CD14-positive monocyte (primary cell): Measurements from ENCODE around the gene RNF220. TPM values are rescaled to one million over a fixed set of nuclear protein-coding genes. Genes with fewer than 3 reads are reported as not detected.

Experiments used
- DNase-seq, 3 donors: peaks; one replicate each; pipeline ENCODE4 v3.0.0-alpha.2; 2011 to 2022
- H2AFZ ChIP-seq: 2 replicates; pipeline ENCODE4 v1.6.0; 2012; ENCODE audit warnings: mild to moderate bottlenecking, low read depth, low read length, inconsistent platforms; ENCODE audit not compliant: insufficient read depth, poor library complexity, severe bottlenecking
- H3K27ac ChIP-seq, 2 donors: 1 replicate in 1 of 2; 2 replicates in 1 of 2; pipeline ENCODE4 v1.5.1; 2012 to 2013; ENCODE audit warnings: low read length in 2 of 2, control low read depth in 1 of 2, inconsistent platforms in 1 of 2, low read depth in 1 of 2, mild to moderate bottlenecking in 1 of 2
- H3K27me3 ChIP-seq, 2 donors: one replicate each; pipeline versions ENCODE4 v1.6.0 to v1.6.1; 2011 to 2013; ENCODE audit warnings: low read length in 2 of 2; ENCODE audit not compliant: control insufficient read depth in 2 of 2, insufficient read depth in 2 of 2
- H3K36me3 ChIP-seq, 2 donors: replicated peaks in 1 of 2; 1 replicate in 1 of 2; 2 replicates in 1 of 2; pipeline versions ENCODE4 v1.5.1 to v1.6.1; 2012 to 2013; ENCODE audit warnings: low read length in 2 of 2, control low read depth in 1 of 2, inconsistent platforms in 1 of 2, mild to moderate bottlenecking in 1 of 2; ENCODE audit not compliant: insufficient read depth in 2 of 2, control insufficient read depth in 1 of 2
- H3K4me1 ChIP-seq, 2 donors: 1 replicate in 1 of 2; 2 replicates in 1 of 2; pipeline versions ENCODE4 v1.5.1 to v1.6.1; 2012 to 2013; ENCODE audit warnings: low read length in 2 of 2, control low read depth in 1 of 2, inconsistent platforms in 1 of 2, mild to moderate bottlenecking in 1 of 2, moderate library complexity in 1 of 2; ENCODE audit not compliant: insufficient read depth in 2 of 2, control insufficient read depth in 1 of 2
- H3K4me2 ChIP-seq: replicated peaks from 2 replicates; pipeline ENCODE3; 2012; ENCODE audit warnings: low read length, moderate library complexity, mild to moderate bottlenecking; ENCODE audit not compliant: poor library complexity, severe bottlenecking; ENCODE audit errors: extremely low read depth
- H3K4me3 ChIP-seq, 3 experiments: fragments of 200-600 bp in 1 of 3; sonication (generic) in 1 of 3; replicated peaks in 1 of 3; 1 replicate in 2 of 3; 2 replicates in 1 of 3; pipeline ENCODE4 v1.5.1; 2011 to 2013; ENCODE audit warnings: low read length in 3 of 3, mild to moderate bottlenecking in 3 of 3, control low read depth in 2 of 3, low read depth in 2 of 3, inconsistent platforms in 1 of 3, moderate library complexity in 1 of 3
- H3K79me2 ChIP-seq: 2 replicates; pipeline ENCODE4 v1.6.0; 2012; ENCODE audit warnings: mild to moderate bottlenecking, control low read depth, inconsistent platforms, low read length, moderate library complexity; ENCODE audit not compliant: insufficient read depth
- H3K9ac ChIP-seq: 2 replicates; pipeline ENCODE4 v1.6.0; 2017; ENCODE audit warnings: low read length, mild to moderate bottlenecking; ENCODE audit not compliant: insufficient read depth, poor library complexity, severe bottlenecking
- H3K9me3 ChIP-seq, 2 donors: replicated peaks in 1 of 2; 1 replicate in 1 of 2; 2 replicates in 1 of 2; pipeline versions ENCODE4 v1.5.1 to v1.6.1; 2012 to 2013; ENCODE audit warnings: low read length in 2 of 2, control low read depth in 1 of 2; ENCODE audit not compliant: control insufficient read depth in 1 of 2, insufficient read depth in 1 of 2
- H4K20me1 ChIP-seq: 2 replicates; pipeline ENCODE4 v1.6.0; 2012; ENCODE audit warnings: mild to moderate bottlenecking, low read length, control low read depth, moderate library complexity; ENCODE audit not compliant: insufficient read depth
- H3K27ac Mint-ChIP-seq, 7 donors: one replicate each; pipeline ENCODE4 v1.8.0; 2020; ENCODE audit warnings: mild to moderate bottlenecking in 7 of 7, mixed read lengths in 7 of 7, moderate library complexity in 6 of 7, inconsistent platforms in 2 of 7
- H3K27me3 Mint-ChIP-seq, 3 donors: one replicate each; pipeline ENCODE4 v1.8.0; 2021 to 2022; ENCODE audit warnings: low read depth in 3 of 3, mild to moderate bottlenecking in 3 of 3, mixed read lengths in 3 of 3, moderate library complexity in 3 of 3, inconsistent platforms in 1 of 3
- H3K36me3 Mint-ChIP-seq, 2 donors: one replicate each; pipeline ENCODE4 v1.8.0; 2020; ENCODE audit warnings: mixed read lengths in 2 of 2, inconsistent platforms in 1 of 2, mild to moderate bottlenecking in 1 of 2
- H3K4me1 Mint-ChIP-seq: one replicate; pipeline ENCODE4 v1.8.0; 2020; ENCODE audit warnings: mild to moderate bottlenecking, mixed read lengths
- H3K4me3 Mint-ChIP-seq, 2 donors: one replicate each; pipeline ENCODE4 v1.8.0; 2020; ENCODE audit warnings: mild to moderate bottlenecking in 2 of 2, mixed read lengths in 2 of 2, moderate library complexity in 1 of 2
- H3K9me3 Mint-ChIP-seq, 7 donors: one replicate each; pipeline ENCODE4 v1.8.0; 2020 to 2022; ENCODE audit warnings: mixed read lengths in 7 of 7, mild to moderate bottlenecking in 6 of 7, moderate library complexity in 6 of 7, inconsistent platforms in 2 of 7
- CTCF ChIP-seq: fragments of 200-600 bp; IDR thresholded peaks from one replicate; pipeline ENCODE4 v1.8.0; 2022; ENCODE audit warnings: antibody characterized with exemption, mild to moderate bottlenecking
- WGBS: methylation state at CpG from one replicate; pipeline ENCODE4 v1.1.5; 2013; ENCODE audit warnings: missing lambda C conversion rate; ENCODE audit not compliant: insufficient coverage; 5-methylcytosine and 5-hydroxymethylcytosine counted together
- intact Hi-C, 2 donors: fragments of 100-400 bp; cut with micrococcal nuclease; formaldehyde crosslinking; loops; one replicate each; pipeline versions ENCODE4 v1.15.0 to v1.15.1; 2023
- polyA plus RNA-seq, 3 donors: library from polyadenylated mRNA; depleted of rRNA in 1 of 3; unstranded in 2 of 3; stranded (reverse) in 1 of 3; fragments of 300-500 nt in 2 of 3; fragments of >200 nt in 1 of 3; fragmentation: Illumina TruSeq in 2 of 3; gene quantifications; 1 replicate in 2 of 3; 2 replicates in 1 of 3; pipeline ENCODE4 v1.2.3, GENCODE V29; 2012 to 2021

RNF220 gene
- polyA plus RNA-seq, 3 donors: 39.4 to 133 (median 49.4) TPM

GRCh38 chr1:44454704-44455103, 49.6 kb downstream of the RNF220 start:
- peaks cover 0 to 6% (median 0%) of the 10 kb centered on the region in 3 donors for H3K27me3 Mint-ChIP-seq
- H3K79me2 ChIP-seq: no peaks in the 10 kb centered on the region
- H3K9me3 ChIP-seq: no peaks in the 10 kb centered on the region
- H3K9me3 Mint-ChIP-seq: peaks cover 0 to 7% (median 4%) of the 10 kb centered on the region in 7 donors
- H3K27ac ChIP-seq: no peak overlapping the region
- no peaks in the 10 kb centered on the region for H3K36me3 ChIP-seq
- DNase-seq: no peak
- H3K9ac ChIP-seq: no peak overlapping the region
- WGBS: no CpG with 5 or more reads among the region's 3 CpGs
- H3K4me3 ChIP-seq: no peak overlapping the region
- H3K4me2 ChIP-seq: no peak overlapping the region
- H3K4me3 Mint-ChIP-seq: no peak overlapping the region
- peaks cover 28% of the 10 kb centered on the region for H3K4me1 Mint-ChIP-seq
- no peak overlapping the region for H2AFZ ChIP-seq
- no peaks in the 10 kb centered on the region for H4K20me1 ChIP-seq
- H3K27me3 ChIP-seq: no peaks in the 10 kb centered on the region
- H3K4me1 ChIP-seq: peaks cover 16 to 18% of the 10 kb centered on the region in 2 donors
- no peaks in the 10 kb centered on the region for H3K36me3 Mint-ChIP-seq
- TF ChIP-seq CTCF: no peak
- H3K27ac Mint-ChIP-seq: no peak overlapping the region
- intact Hi-C loops: no loop called here

- Histone ChIP-seq H3K36me3 (no peaks in the 10 kb centered on the region), H4K20me1 (no peaks in the 10 kb centered on the region), H3K79me2 (no peaks in the 10 kb centered on the region), H3K9me3 (no peaks in the 10 kb centered on the region), H2AFZ (peak overlapping the region; percentile 55), H3K27me3 (no peaks in the 10 kb centered on the region), H3K4me2 (peak overlapping the region; percentile 67), H3K9ac (no peak overlapping the region), H3K4me1 (peaks cover 29 to 35% of the 10 kb centered on the region in 2 donors), H3K4me3 (peak overlapping the region in 2 of 3 experiments; percentile 30 to 58), H3K27ac (peak overlapping the region; percentile 2 to 50)
- peak; percentile 45 to 61 (median 47) for DNase-seq
- peak overlapping the region; percentile 65 to 94 for H3K4me3 Mint-ChIP-seq
- intact Hi-C loops: no loop called here
- no peak for TF ChIP-seq CTCF
- H3K27me3 Mint-ChIP-seq: peaks cover 2 to 3% (median 3%) of the 10 kb centered on the region in 3 donors
- no peaks in the 10 kb centered on the region for H3K36me3 Mint-ChIP-seq
- H3K9me3 Mint-ChIP-seq: peaks cover under 1 to 7% (median 4%) of the 10 kb centered on the region in 7 donors
- H3K4me1 Mint-ChIP-seq: peaks cover 40% of the 10 kb centered on the region
- 5% methylated on average over 6 of the region's 12 CpGs for WGBS
- H3K27ac Mint-ChIP-seq: peak overlapping the region in 5 of 7 donors; percentile 44 to 73 (median 62)
Observed at GRCh38 chr1:44460107-44460882, 55.2 kb downstream of the RNF220 start.
